Activated CD4-positive, CD25-positive, alpha-beta regulatory T cell (primary cell): ENCODE measurements around the gene EMC10.
A peak's percentile ranks its signal among the peaks of the same experiment; 100 is the strongest.

ENCODE experiments used
- DNase-seq, 4 experiments: peaks; one replicate each; lab custom pipeline; 2025; lab: John Stamatoyannopoulos, UW

EMC10 gene

GRCh38 chr19:50478901-50479715 is 2.8 kb downstream of the EMC10 start:
- DNase-seq, result no peak

DNA sequence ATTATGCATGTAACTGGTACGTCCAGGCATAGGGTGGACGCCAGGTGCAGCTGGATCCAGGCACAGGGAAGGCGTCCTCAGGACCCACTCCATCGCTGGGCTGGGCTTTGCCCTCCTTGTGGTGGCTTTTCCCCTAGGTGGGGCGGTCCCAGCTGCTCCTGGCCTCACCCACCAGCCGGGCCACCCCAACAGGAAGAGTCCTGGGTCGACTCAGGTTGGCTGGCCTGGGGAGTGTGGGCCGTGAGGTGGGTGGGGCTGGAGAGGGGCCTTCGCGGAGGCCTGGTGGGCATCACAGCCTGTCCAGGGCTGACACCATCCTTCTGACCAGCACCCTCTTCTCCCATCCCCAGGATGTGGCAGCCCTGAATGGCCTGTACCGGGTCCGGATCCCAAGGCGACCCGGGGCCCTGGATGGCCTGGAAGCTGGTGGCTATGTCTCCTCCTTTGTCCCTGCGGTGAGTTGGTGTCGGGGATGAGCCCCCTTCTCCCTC is 3.5 kb downstream of the EMC10 start:
- no peak for DNase-seq

DNA sequence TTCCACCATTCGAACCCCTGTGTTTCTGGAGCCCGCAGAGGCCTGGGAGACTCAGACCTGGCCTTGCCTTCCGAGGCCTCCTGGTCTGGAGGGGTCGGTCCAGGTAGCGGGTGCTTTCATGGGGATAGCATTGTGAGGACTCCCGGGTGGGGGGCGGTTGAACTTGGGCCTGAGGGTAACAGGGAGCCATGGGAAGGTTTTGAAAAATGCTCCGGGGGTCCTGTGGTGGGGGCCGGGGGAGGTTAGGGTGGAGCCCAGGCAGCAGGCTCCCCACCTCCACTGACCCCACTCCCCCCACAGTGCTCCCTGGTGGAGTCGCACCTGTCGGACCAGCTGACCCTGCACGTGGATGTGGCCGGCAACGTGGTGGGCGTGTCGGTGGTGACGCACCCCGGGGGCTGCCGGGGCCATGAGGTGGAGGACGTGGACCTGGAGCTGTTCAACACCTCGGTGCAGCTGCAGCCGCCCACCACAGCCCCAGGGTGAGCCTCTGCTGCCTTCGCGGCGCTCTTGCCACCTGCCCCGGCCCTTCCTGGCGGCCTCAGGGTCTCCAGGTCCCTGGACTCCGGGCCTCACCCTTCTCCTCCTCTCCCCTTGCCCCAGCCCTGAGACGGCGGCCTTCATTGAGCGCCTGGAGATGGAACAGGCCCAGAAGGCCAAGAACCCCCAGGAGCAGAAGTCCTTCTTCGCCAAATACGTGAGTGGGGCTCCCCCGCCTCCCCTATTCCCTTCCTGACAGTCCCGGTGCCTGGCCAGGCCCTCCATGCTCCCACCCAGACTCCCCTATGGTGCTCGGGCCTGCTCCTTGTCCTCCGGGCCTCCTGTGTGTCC is 4.2 kb downstream of the EMC10 start:
- DNase-seq, result no peak

- no peak for DNase-seq
Observed at GRCh38 chr19:50481351-50482149, 5.2 kb downstream of the EMC10 start.

- DNase-seq, result no peak
Observed at GRCh38 chr19:50482271-50482855, 6.1 kb downstream of the EMC10 start.

GRCh38 chr19:50482916-50483315 is 6.6 kb downstream of the EMC10 start:
- DNase-seq, result no peak

- no peak for DNase-seq
Observed at GRCh38 chr19:50485284-50485955, 9.1 kb downstream of the EMC10 start.

DNA sequence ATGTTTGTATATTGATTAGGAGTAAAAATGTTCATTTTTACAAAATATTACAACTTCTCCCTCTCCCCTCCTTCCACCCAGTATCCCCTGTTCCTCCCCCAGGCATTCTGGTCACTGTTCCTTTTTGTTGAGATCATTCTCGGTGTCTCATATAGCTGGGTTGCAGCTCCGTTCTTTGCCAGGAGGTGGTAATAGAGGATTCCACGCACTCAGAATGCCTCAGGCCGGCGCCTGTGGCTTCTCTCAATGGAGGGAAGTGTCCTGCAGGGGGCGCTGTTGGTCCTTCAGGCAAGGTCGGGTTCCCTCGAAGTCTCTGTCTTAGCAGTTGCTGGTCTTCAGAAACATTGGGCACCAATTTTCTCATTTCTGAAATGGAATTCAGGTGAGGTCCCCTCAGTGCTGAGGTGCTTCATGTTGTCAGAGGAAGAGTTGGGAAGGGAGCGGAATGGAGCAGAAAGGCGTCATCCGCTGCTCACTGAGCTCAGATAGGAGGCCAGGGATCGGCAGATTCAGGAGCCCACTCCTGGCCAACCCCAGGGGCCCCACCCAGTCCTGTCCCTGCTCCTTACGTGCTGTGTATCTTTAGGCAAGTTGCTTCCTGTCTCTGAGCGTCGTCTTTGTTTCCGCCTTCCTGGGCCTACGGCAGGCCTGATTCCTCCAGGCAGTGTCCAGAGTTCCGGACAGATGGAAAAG is 10.7 kb downstream of the EMC10 start:
- peak in 2 of 4 experiments; percentile 16 to 47 for DNase-seq

DNA sequence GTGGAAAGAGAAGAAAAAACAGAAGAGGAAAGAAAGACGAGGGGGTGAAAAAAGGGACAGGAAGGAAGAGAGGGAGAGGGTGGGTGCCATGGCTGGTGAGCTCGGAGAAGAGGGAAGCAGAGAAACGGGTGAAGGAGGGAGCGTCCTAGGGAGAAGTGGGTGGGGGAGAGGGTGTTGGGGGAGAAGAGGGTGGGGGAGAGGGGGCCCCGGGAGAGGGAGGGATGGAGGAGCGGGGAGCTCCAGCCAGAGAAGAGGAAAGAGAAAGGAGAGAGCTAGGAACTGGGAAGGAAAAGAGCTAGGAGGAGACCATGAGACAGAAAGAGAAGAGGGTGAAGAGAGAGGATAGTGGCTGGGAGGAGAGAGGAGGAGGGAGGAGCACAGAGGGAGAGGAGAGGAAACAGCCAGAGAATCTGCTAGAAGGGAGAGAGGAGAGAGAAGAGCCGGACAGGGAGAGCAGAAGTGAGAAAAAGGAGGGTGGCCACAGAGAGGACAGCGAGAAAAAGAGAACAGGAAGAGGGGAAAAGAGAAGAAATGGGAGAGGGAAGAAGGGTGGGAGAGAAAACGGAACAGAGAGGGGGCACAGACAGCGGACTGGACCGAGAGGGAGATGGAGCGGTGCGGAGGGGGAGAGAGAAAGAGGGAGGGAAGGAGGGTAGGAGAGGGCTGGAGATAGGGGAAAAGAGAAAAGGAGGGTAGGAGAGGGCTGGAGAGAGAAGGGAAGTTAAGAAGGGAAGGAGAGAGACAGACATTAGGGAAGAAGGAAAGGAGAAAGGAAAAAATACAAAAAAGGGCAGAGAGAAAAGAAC is 12.3 kb downstream of the EMC10 start:
- no peak for DNase-seq

DNA sequence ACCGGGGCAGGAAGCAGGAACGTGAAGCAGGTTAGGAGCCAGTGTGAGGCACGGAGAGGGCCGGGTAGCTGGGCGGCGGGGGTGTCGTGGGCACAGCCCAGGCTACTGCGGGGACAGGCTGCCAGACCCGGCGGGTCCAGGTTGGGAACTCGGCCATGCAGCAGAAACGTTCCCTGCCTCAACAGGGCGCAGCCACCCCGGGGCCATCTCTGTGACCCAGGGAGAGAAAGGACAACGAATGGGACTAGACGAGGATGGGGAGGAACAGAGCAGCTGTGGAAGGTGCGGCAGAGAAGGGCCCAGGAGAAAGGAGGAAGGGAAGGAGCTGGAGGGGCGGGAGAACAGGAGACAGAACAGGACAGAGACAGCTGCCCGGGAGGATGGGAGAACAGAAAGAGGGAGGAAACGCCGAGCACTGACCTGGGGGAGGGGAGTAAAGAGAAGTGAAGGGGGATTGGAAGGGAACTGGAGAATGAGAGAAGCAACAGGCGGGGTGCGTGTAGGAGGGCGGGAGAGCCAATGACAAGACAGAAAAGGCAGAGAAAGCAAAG is 13.2 kb downstream of the EMC10 start:
- no peak for DNase-seq

DNA sequence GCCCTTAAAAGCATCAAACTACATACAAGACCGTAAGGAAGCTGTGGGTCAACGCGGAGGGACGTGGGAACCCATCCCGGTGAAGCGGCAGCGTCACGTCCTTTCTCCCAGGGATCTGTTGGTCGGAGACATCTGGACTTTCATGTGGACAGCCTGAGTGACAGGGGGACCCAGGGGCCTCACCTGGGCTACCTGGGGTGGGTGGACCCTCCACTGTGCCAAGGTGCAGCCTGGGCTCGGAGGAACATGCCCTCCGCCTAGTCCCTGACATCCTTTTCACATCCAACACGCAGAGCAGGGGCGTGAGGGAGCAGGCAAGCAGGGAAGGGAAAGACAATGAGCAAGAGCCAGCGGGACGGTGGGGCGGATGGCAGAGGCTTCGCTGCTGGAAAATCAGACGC is 14.1 kb downstream of the EMC10 start:
- no peak for DNase-seq

DNA sequence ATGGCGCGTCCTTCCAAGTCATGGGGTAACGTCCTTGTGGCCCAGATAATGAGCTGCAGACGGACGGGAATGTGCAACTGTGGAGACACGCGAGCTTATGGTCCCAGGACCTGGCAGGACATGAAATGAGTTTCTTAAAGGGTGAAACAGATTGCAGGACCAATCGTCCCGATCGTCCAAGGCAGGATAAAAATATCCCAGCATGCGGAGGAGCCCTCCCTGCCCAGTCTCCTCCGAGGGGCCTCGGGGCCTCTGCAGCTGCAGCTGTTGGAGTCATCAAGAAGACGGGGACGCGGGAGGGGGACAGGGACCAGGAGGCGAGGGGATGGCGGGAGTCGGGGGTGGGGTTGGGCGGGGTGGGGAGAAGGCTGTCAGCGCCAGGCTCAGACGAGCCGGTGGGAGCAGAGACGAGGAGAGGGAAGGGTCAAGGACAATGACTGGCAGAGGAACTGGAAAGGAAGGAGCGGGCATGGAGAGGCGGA is 14.7 kb downstream of the EMC10 start:
- no peak for DNase-seq

GRCh38 chr19:50492303-50493052 is 16.2 kb downstream of the EMC10 start:
- peak in 1 of 4 experiments; percentile 21 for DNase-seq

GRCh38 chr19:50493171-50493570 is 16.9 kb downstream of the EMC10 start:
- no peak for DNase-seq

DNA sequence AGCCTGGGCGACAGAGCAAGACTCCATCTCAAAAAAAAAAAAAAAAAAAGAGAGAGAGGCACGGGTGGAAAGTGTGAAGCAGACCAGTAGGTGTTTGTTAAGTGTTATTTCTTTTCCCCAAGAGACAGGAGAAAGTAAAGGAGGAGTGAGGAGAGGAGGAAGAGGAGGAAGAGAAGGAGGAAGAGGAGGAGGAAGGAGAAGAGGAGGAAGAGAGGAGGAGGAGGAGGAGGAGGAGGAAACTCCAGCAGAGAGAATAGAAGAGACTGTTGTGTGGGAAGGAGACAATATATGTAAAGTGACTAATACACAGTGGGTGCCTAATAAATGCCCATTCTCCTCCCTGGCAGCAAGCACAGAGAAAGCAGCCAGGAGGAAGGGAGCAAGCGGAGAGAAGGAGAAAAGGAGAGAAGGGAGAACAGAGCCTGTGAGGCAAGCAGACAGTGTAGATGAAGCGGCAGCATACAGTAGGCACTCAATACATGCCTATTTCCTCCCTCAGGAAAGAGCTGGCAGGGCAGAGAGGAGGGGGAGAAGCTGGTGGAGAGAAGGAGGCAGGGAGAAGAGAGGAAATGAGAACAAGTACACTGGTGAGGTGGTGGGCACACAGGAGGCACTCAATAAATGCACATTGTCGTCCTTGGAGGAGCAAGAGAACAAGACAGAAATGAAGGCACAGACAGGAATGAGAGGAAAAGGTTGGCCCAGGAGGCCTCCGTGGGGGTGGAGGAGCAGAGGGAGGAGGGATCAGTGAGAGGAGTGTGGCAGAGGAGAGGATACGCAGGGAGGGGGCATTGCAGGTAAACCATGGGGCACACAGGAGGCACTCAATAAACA is 18.1 kb downstream of the EMC10 start:
- no peak for DNase-seq

GRCh38 chr19:50495020-50495531 is 18.8 kb downstream of the EMC10 start:
- no peak for DNase-seq
